ENCODE data around the gene LIPN. TPM values are rescaled to one million over a fixed set of nuclear protein-coding genes. Genes with fewer than 3 reads are reported as not detected.

The LIPN gene, protein sequence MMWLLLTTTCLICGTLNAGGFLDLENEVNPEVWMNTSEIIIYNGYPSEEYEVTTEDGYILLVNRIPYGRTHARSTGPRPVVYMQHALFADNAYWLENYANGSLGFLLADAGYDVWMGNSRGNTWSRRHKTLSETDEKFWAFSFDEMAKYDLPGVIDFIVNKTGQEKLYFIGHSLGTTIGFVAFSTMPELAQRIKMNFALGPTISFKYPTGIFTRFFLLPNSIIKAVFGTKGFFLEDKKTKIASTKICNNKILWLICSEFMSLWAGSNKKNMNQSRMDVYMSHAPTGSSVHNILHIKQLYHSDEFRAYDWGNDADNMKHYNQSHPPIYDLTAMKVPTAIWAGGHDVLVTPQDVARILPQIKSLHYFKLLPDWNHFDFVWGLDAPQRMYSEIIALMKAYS
- not detected for total RNA-seq

- H3K4me1 ChIP-seq = no peaks in the 10 kb centered on the region
- H3K36me3 ChIP-seq = no peaks in the 10 kb centered on the region
- H3K4me3 ChIP-seq = no peak within 1 kb of the TSS
- H3K27ac ChIP-seq = no peak within 1 kb of the TSS
- intact Hi-C loops (cut with DNase I; ENCODE audit: low total_unique reads) = no loop called here
- no peak for DNase-seq (ENCODE audit: low spot score in 2 of 2)
- H3K27me3 ChIP-seq = no peaks in the 10 kb centered on the region
- TF ChIP-seq POLR2AphosphoS5 (IDR thresholded peaks at IDR 0.05) (no peak), POLR2A (IDR thresholded peaks at IDR 0.05) (no peak)
- TF ChIP-seq, protein P1, sequence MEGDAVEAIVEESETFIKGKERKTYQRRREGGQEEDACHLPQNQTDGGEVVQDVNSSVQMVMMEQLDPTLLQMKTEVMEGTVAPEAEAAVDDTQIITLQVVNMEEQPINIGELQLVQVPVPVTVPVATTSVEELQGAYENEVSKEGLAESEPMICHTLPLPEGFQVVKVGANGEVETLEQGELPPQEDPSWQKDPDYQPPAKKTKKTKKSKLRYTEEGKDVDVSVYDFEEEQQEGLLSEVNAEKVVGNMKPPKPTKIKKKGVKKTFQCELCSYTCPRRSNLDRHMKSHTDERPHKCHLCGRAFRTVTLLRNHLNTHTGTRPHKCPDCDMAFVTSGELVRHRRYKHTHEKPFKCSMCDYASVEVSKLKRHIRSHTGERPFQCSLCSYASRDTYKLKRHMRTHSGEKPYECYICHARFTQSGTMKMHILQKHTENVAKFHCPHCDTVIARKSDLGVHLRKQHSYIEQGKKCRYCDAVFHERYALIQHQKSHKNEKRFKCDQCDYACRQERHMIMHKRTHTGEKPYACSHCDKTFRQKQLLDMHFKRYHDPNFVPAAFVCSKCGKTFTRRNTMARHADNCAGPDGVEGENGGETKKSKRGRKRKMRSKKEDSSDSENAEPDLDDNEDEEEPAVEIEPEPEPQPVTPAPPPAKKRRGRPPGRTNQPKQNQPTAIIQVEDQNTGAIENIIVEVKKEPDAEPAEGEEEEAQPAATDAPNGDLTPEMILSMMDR (IDR thresholded peaks at IDR 0.05) = no peak
- H3K9me3 ChIP-seq = no peaks in the 10 kb centered on the region
Observed at GRCh38 chr10:88759366-88760101, at the start of gene LIPN. TSS of gene LIPN (plus strand) at chr10:88760020. CDS start at chr10:88761406, 1,386 bp downstream.

- TF ChIP-seq POLR2AphosphoS5 (IDR thresholded peaks at IDR 0.05) = no peak
- TF ChIP-seq POLR2A (IDR thresholded peaks at IDR 0.05) = no peak
- TF ChIP-seq, protein P1 (IDR thresholded peaks at IDR 0.05) = no peak
- Histone ChIP-seq H3K4me3 (no peak overlapping the region), H3K27me3 (no peaks in the 10 kb centered on the region), H3K36me3 (no peaks in the 10 kb centered on the region), H3K4me1 (no peaks in the 10 kb centered on the region), H3K27ac (no peak overlapping the region), H3K9me3 (no peaks in the 10 kb centered on the region)
- no peak for DNase-seq (ENCODE audit: low spot score in 2 of 2)
- intact Hi-C loops (cut with DNase I; ENCODE audit: low total_unique reads) = no loop called here
Observed at GRCh38 chr10:88715517-88715916, 44.3 kb upstream of the LIPN start.

DNA sequence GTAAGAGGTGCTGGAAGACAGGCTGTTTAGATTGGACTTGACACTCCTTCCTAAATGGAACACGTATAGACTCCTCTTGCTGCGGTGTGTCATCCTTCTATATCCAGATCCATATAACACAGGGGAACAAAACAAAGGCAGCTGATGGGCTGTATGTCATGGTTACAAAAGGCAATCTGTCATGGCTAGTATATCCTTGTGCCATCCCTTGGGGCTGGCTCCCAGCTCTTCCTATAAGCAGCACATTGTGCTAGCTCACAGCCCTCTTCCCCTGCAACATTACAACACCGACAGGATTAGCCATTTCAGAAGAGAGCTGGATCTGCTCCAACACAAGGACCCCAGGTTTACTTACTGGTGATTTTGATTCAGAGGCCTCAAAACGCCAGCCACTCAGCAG, 38.4 kb upstream of the LIPN start:
- H3K27ac ChIP-seq = no peak overlapping the region

GRCh38 chr10:88725798-88726197, 34.0 kb upstream of the LIPN start:
- no peak for TF ChIP-seq POLR2A (IDR thresholded peaks at IDR 0.05)
- no peak for TF ChIP-seq POLR2AphosphoS5 (IDR thresholded peaks at IDR 0.05)
- TF ChIP-seq, protein P1 (IDR thresholded peaks at IDR 0.05) = no peak
- no peaks in the 10 kb centered on the region for H3K4me1 ChIP-seq
- H3K27ac ChIP-seq = no peak overlapping the region
- intact Hi-C loops (cut with DNase I; ENCODE audit: low total_unique reads) = no loop called here
- DNase-seq (ENCODE audit: low spot score in 2 of 2) = no peak
- no peaks in the 10 kb centered on the region for H3K9me3 ChIP-seq
- H3K36me3 ChIP-seq = no peaks in the 10 kb centered on the region
- H3K27me3 ChIP-seq = no peaks in the 10 kb centered on the region
- H3K4me3 ChIP-seq = no peak overlapping the region

More for the DNA sequence above, 38.4 kb upstream of the LIPN start:
- DNase-seq (ENCODE audit: low spot score in 2 of 2) = no peak
- intact Hi-C loops (cut with DNase I; ENCODE audit: low total_unique reads) = no loop called here
- H3K36me3 ChIP-seq = no peaks in the 10 kb centered on the region
- no peaks in the 10 kb centered on the region for H3K4me1 ChIP-seq
- H3K27me3 ChIP-seq = no peaks in the 10 kb centered on the region
- H3K9me3 ChIP-seq = no peaks in the 10 kb centered on the region
- H3K4me3 ChIP-seq = no peak overlapping the region
- TF ChIP-seq, protein P1 (IDR thresholded peaks at IDR 0.05) = no peak
- TF ChIP-seq POLR2AphosphoS5 (IDR thresholded peaks at IDR 0.05) (no peak), POLR2A (IDR thresholded peaks at IDR 0.05) (no peak)

Data from breast epithelium (tissue), 4 donors.